SU-DHL-6 (cell line): ENCODE results near the gene VDR.

Experiments
- H2AFZ ChIP-seq: fragments of 200-600 bp; sonication (generic); 2 replicates; pipeline ENCODE4 v1.6.1; 2014; ENCODE audit warnings: low read depth, mild to moderate bottlenecking, moderate library complexity, mixed read lengths, antibody characterized with exemption, low read length; ENCODE audit not compliant: severe bottlenecking
- H3F3A ChIP-seq: fragments of 200-600 bp; shearing (Covaris generic); 2 replicates; pipeline ENCODE4 v1.6.0; 2016; ENCODE audit warnings: antibody characterized with exemption, mild to moderate bottlenecking; ENCODE audit not compliant: insufficient read depth
- H3K27ac ChIP-seq: fragments of 200-600 bp; sonication (generic); 2 replicates; pipeline ENCODE4 v1.5.1; 2016; ENCODE audit warnings: low read depth, mild to moderate bottlenecking, low read length, moderate library complexity, mixed read lengths
- H3K27me3 ChIP-seq: fragments of 200-600 bp; sonication (generic), shearing (Covaris generic); 2 replicates; pipeline ENCODE4 v1.6.0; 2014; ENCODE audit warnings: mild to moderate bottlenecking, low read length
- H3K36me3 ChIP-seq: fragments of 200-600 bp; sonication (generic); 2 replicates; pipeline ENCODE4 v1.6.1; 2014; ENCODE audit warnings: mild to moderate bottlenecking, low read length, mixed read lengths
- H3K4me2 ChIP-seq: fragments of 300-600, 200-600 bp; shearing (Covaris generic), sonication (generic); 2 replicates; pipeline ENCODE4 v1.6.0; 2014; ENCODE audit warnings: low read length, low read depth, mild to moderate bottlenecking; ENCODE audit not compliant: poor library complexity, severe bottlenecking
- H3K4me3 ChIP-seq: fragments of 200-600 bp; sonication (generic); 2 replicates; pipeline ENCODE4 v1.5.1; 2014; ENCODE audit warnings: antibody characterized with exemption, low read length, mild to moderate bottlenecking, mixed read lengths; ENCODE audit not compliant: insufficient read depth, poor library complexity, severe bottlenecking
- H3K79me2 ChIP-seq: fragments of 200-600 bp; sonication (generic); 2 replicates; pipeline ENCODE4 v1.6.1; 2014; ENCODE audit warnings: mild to moderate bottlenecking, low read length, moderate library complexity; ENCODE audit not compliant: insufficient read depth
- H3K9ac ChIP-seq: fragments of 200-600 bp; sonication (generic); 2 replicates; pipeline ENCODE4 v1.7.0; 2014; ENCODE audit warnings: mild to moderate bottlenecking, low read length
- H3K9me2 ChIP-seq: fragments of 200-600 bp; sonication (generic); replicated peaks from 2 replicates; pipeline ENCODE4 v1.6.1; 2014; ENCODE audit warnings: low read length; ENCODE audit not compliant: insufficient read depth
- H3K9me3 ChIP-seq: fragments of 200-600 bp; sonication (generic); 2 replicates; pipeline ENCODE4 v1.6.1; 2014; ENCODE audit warnings: low read length, mixed read lengths; ENCODE audit not compliant: insufficient read depth
- H4K20me1 ChIP-seq: fragments of 200-600 bp; sonication (generic); 2 replicates; pipeline ENCODE4 v1.6.1; 2014; ENCODE audit warnings: low read depth, mild to moderate bottlenecking, antibody characterized with exemption, low read length, moderate library complexity, mixed read lengths
- CTCF ChIP-seq: fragments of 200-600 bp; sonication (generic); IDR thresholded peaks from one replicate; pipeline ENCODE4 v1.5.1; 2017; ENCODE audit warnings: antibody characterized with exemption, mild to moderate bottlenecking, low read length, moderate library complexity; ENCODE audit not compliant: insufficient read depth, poor library complexity, severe bottlenecking
- EZH2phosphoT487 ChIP-seq: fragments of 200-600 bp; sonication (generic), shearing (Covaris generic); conservative IDR thresholded peaks from 2 replicates; pipeline ENCODE4 v1.6.1; 2018; ENCODE audit warnings: mild to moderate bottlenecking, antibody characterized with exemption, low read length, moderate library complexity, mixed read lengths

The VDR gene

GRCh38 chr12:47856094-47856493, 48.7 kb downstream of the VDR start:
- no peaks in the 10 kb centered on the region for H4K20me1 ChIP-seq
- H3F3A ChIP-seq = no peaks in the 10 kb centered on the region
- H3K36me3 ChIP-seq = no peaks in the 10 kb centered on the region
- no peak for TF ChIP-seq CTCF
- no peak for TF ChIP-seq EZH2phosphoT487
- H3K4me2 ChIP-seq = no peak overlapping the region
- no peaks in the 10 kb centered on the region for H3K79me2 ChIP-seq
- no peaks in the 10 kb centered on the region for H3K9me3 ChIP-seq
- H3K27ac ChIP-seq = no peak overlapping the region
- no peak overlapping the region for H2AFZ ChIP-seq
- no peak overlapping the region for H3K9ac ChIP-seq
- no peak overlapping the region for H3K4me3 ChIP-seq
- H3K27me3 ChIP-seq = no peaks in the 10 kb centered on the region
- H3K9me2 ChIP-seq = no peaks in the 10 kb centered on the region

GRCh38 chr12:47855502-47855901, 49.3 kb downstream of the VDR start:
- H2AFZ ChIP-seq = no peak overlapping the region
- no peaks in the 10 kb centered on the region for H4K20me1 ChIP-seq
- H3K27ac ChIP-seq = no peak overlapping the region
- no peaks in the 10 kb centered on the region for H3K79me2 ChIP-seq
- no peaks in the 10 kb centered on the region for H3K36me3 ChIP-seq
- H3K9me2 ChIP-seq = no peaks in the 10 kb centered on the region
- no peak for TF ChIP-seq EZH2phosphoT487
- TF ChIP-seq CTCF = no peak
- H3K4me2 ChIP-seq = no peak overlapping the region
- H3F3A ChIP-seq = no peaks in the 10 kb centered on the region
- no peaks in the 10 kb centered on the region for H3K9me3 ChIP-seq
- H3K9ac ChIP-seq = no peak overlapping the region
- H3K27me3 ChIP-seq = no peaks in the 10 kb centered on the region
- H3K4me3 ChIP-seq = no peak overlapping the region

- Histone ChIP-seq H2AFZ (no peak overlapping the region), H3K9me2 (no peaks in the 10 kb centered on the region), H3F3A (no peaks in the 10 kb centered on the region), H4K20me1 (no peaks in the 10 kb centered on the region), H3K27me3 (no peaks in the 10 kb centered on the region), H3K36me3 (no peaks in the 10 kb centered on the region), H3K27ac (no peak overlapping the region), H3K79me2 (no peaks in the 10 kb centered on the region), H3K4me3 (no peak overlapping the region), H3K9me3 (no peaks in the 10 kb centered on the region), H3K9ac (no peak overlapping the region), H3K4me2 (no peak overlapping the region)
- no peak for TF ChIP-seq CTCF
- TF ChIP-seq EZH2phosphoT487 = no peak
These were observed 50.3 kb downstream of the VDR start for GRCh38 chr12:47854531-47854930.
